Measurements from ENCODE around the gene KCTD1. TPM values are rescaled to one million over a fixed set of nuclear protein-coding genes. Genes with fewer than 3 reads are reported as not detected.
A peak's percentile ranks its signal among the peaks of the same experiment; 100 is the strongest.

The KCTD1 gene
- total and polyA plus RNA-seq, 2 of the 8 experiments (the other 6 are each of a cell fraction or from before 2014, with no cell fraction given): 7.7 to 14.0 TPM

GRCh38 chr18:26406854-26407517 is 141.4 kb downstream of the KCTD1 start:
- no peak overlapping the region for H3K4me2 ChIP-seq (ENCODE audit: insufficient read depth in 1 of 2, low read depth in 2 of 2, low read length in 2 of 2)
- TF ChIP-seq SAP30 (IDR thresholded peaks at IDR 0.05; ENCODE audit: insufficient read depth, insufficient replicate concordance, low read length): no peak
- TF ChIP-seq BRCA1 (IDR thresholded peaks at IDR 0.05; ENCODE audit: low read depth, low read length): no peak
- TF ChIP-seq CREB1 (IDR thresholded peaks at IDR 0.05): no peak
- TF ChIP-seq CBX8 (IDR thresholded peaks at IDR 0.05; ENCODE audit: borderline replicate concordance, low read depth, low read length): no peak
- TF ChIP-seq TBP (IDR thresholded peaks at IDR 0.05; ENCODE audit: low read depth, low read length): no peak
- no peak for TF ChIP-seq ATF2 (IDR thresholded peaks at IDR 0.05; ENCODE audit: low read length)
- no peak for TF ChIP-seq SUZ12 (IDR thresholded peaks at IDR 0.05; ENCODE audit: low read length)
- TF ChIP-seq POU5F1 (IDR thresholded peaks at IDR 0.05; ENCODE audit: low read depth, low read length): no peak
- no peak for TF ChIP-seq CTBP2 (IDR thresholded peaks at IDR 0.05; ENCODE audit: borderline replicate concordance, insufficient read depth, insufficient read length, low read length)
- TF ChIP-seq JUN (IDR thresholded peaks at IDR 0.05; ENCODE audit: low read depth, low read length): no peak

More at GRCh38 chr18:26406854-26407517, 141.4 kb downstream of the KCTD1 start:
- Histone ChIP-seq H2BK20ac (ENCODE audit: low read length) (no peak overlapping the region), H2BK5ac (ENCODE audit: low read depth, low read length) (no peak overlapping the region; the same call in 1 of the 2 replicates), H4K20me1 (replicated peaks in 1 of 2; ENCODE audit: control insufficient read depth in 1 of 2, insufficient read depth in 2 of 2, low read length in 2 of 2) (no peaks in the 10 kb centered on the region), H3K14ac (ENCODE audit: insufficient read length) (no peak overlapping the region), H3K79me2 (ENCODE audit: control insufficient read depth in 1 of 2, insufficient read depth in 2 of 2, low read length in 2 of 2) (no peaks in the 10 kb centered on the region), H2AK5ac (ENCODE audit: low read depth, low read length) (no peak overlapping the region), H2BK15ac (ENCODE audit: low read length) (no peak overlapping the region), H3K18ac (ENCODE audit: extremely low read depth, low read length) (no peak overlapping the region), H4K91ac (replicated peaks; ENCODE audit: insufficient read length, low read length) (no peak overlapping the region), H3K4me3 (ENCODE audit: extremely low read depth in 1 of 4, insufficient read depth in 2 of 4, low read depth in 3 of 4, low read length in 4 of 4) (no peak overlapping the region), H3K27me3 (replicated peaks in 1 of 4; ENCODE audit: control insufficient read depth in 3 of 4, extremely low read depth in 1 of 4, insufficient read depth in 3 of 4, low read length in 3 of 4) (no peaks in the 10 kb centered on the region), H4K8ac (ENCODE audit: extremely low read depth, insufficient read depth, low read length) (no peak overlapping the region), H3K9ac (replicated peaks in 1 of 4; ENCODE audit: extremely low read depth in 1 of 4, low read depth in 3 of 4, low read length in 3 of 4) (no peak overlapping the region), H3K36me3 (ENCODE audit: control insufficient read depth in 2 of 4, insufficient read depth in 4 of 4, low read length in 3 of 4) (no peaks in the 10 kb centered on the region), H3K9me3 (ENCODE audit: insufficient read depth in 2 of 2, low read depth in 1 of 2, low read length in 1 of 2) (no peaks in the 10 kb centered on the region), H3K23me2 (ENCODE audit: low read depth, low read length) (no peaks in the 10 kb centered on the region), H2BK12ac (ENCODE audit: low read depth, low read length) (no peak overlapping the region), H4K5ac (ENCODE audit: insufficient read length, low read depth, low read length) (no peak overlapping the region), H2AFZ (ENCODE audit: low read length) (0 out of 2 replicates have a peak overlapping the region, but pooled peaks have one; percentile 9), H3K27ac (ENCODE audit: low read depth, low read length) (no peak overlapping the region), H3K23ac (ENCODE audit: insufficient read length) (no peak overlapping the region), H3K4me1 (replicated peaks in 1 of 4; ENCODE audit: control insufficient read depth in 3 of 4, insufficient read depth in 4 of 4, low read length in 3 of 4) (peaks cover 0 to 4% (median 2%) of the 10 kb centered on the region in 4 experiments; a peak in 2 of 7 replicates), H2BK120ac (replicated peaks; ENCODE audit: low read depth, low read length) (no peak overlapping the region), H3K4ac (replicated peaks; ENCODE audit: insufficient read length, low read depth, low read length) (no peak overlapping the region), H3K56ac (replicated peaks; ENCODE audit: insufficient read length, low read depth, low read length) (no peak overlapping the region), H3K79me1 (ENCODE audit: low read depth, low read length) (no peaks in the 10 kb centered on the region)
- CTCF ChIA-PET (ENCODE audit: partially characterized antibody): interaction anchor here (0.6 to 3.7 kb wide), 5 partner anchors 9 to 142 kb away, joined by 3 to 26 read pairs (median 3); no protein-coding TSS in a partner anchor
- FAIRE-seq (no peak), DNase-seq (ENCODE audit: low read depth in 1 of 2, low spot score in 2 of 2) (no peak)
- POLR2A ChIA-PET (ENCODE audit: partially characterized antibody): no interaction called here
- 90% methylated on average over 13 of the region's 15 CpGs; no CpG with 5 or more reads in 1 of the 2 experiments for WGBS, 2 experiments (ENCODE audit: extremely low coverage in 1 of 2, insufficient coverage in 1 of 2, insufficient read length in 1 of 2, insufficient replicate concordance in 2 of 2, low coverage in 1 of 2, low lambda C conversion rate in 2 of 2, missing lambda C conversion rate in 1 of 2)

All from H1 (cell line).